ENCODE data around the gene JPH4. TPM values are rescaled to one million over a fixed set of nuclear protein-coding genes. Genes with fewer than 3 reads are reported as not detected.

JPH4 gene
- total and polyA plus RNA-seq, 2 of the 8 experiments (the other 6 are each of a cell fraction or from before 2014, with no cell fraction given) = 23.9 to 46.7 TPM

GRCh38 chr14:23605931-23606585 lies 27.5 kb upstream of the JPH4 start:
- no peak for FAIRE-seq
- CTCF ChIA-PET (ENCODE audit: partially characterized antibody) = interaction anchor here (0.7 to 2.5 kb wide), 3 partner anchors 17 to 1104 kb away, joined by 3 to 12 read pairs (median 7); no protein-coding TSS in a partner anchor
- no peaks in the 10 kb centered on the region for H3K79me1 ChIP-seq (ENCODE audit: low read depth, low read length)

More at GRCh38 chr14:23605931-23606585, 27.5 kb upstream of the JPH4 start:
- no peak overlapping the region for H3K23ac ChIP-seq (ENCODE audit: insufficient read length)
- H4K20me1 ChIP-seq (replicated peaks in 1 of 2; ENCODE audit: control insufficient read depth in 1 of 2, insufficient read depth in 2 of 2, low read length in 2 of 2) = no peaks in the 10 kb centered on the region
- DNase-seq (ENCODE audit: low read depth in 1 of 2, low spot score in 2 of 2) = no peak
- no peaks in the 10 kb centered on the region; a peak in 1 of 4 replicates for H3K9me3 ChIP-seq (ENCODE audit: insufficient read depth in 2 of 2, low read depth in 1 of 2, low read length in 1 of 2)
- no peak overlapping the region for H3K9ac ChIP-seq (replicated peaks in 1 of 4; ENCODE audit: extremely low read depth in 1 of 4, low read depth in 3 of 4, low read length in 3 of 4)
- no peak overlapping the region for H2BK20ac ChIP-seq (ENCODE audit: low read length)
- no peak overlapping the region for H4K8ac ChIP-seq (ENCODE audit: extremely low read depth, insufficient read depth, low read length)
- no peak overlapping the region for H2AK5ac ChIP-seq (ENCODE audit: low read depth, low read length)
- no peaks in the 10 kb centered on the region for H3K79me2 ChIP-seq (ENCODE audit: control insufficient read depth in 1 of 2, insufficient read depth in 2 of 2, low read length in 2 of 2)
- no peak overlapping the region for H4K5ac ChIP-seq (ENCODE audit: insufficient read length, low read depth, low read length)
- no peak overlapping the region for H2BK120ac ChIP-seq (replicated peaks; ENCODE audit: low read depth, low read length)
- no peak overlapping the region for H2AFZ ChIP-seq (ENCODE audit: low read length)
- no peak overlapping the region; the same call in 1 of the 2 replicates for H3K18ac ChIP-seq (ENCODE audit: extremely low read depth, low read length)
- no peak overlapping the region for H3K4me3 ChIP-seq (ENCODE audit: extremely low read depth in 1 of 4, insufficient read depth in 2 of 4, low read depth in 3 of 4, low read length in 4 of 4)
- no peak overlapping the region for H4K91ac ChIP-seq (replicated peaks; ENCODE audit: insufficient read length, low read length)
- no peak overlapping the region for H3K27ac ChIP-seq (ENCODE audit: low read depth, low read length)
- no peaks in the 10 kb centered on the region for H3K36me3 ChIP-seq (ENCODE audit: control insufficient read depth in 2 of 4, insufficient read depth in 4 of 4, low read length in 3 of 4)
- H3K4me2 ChIP-seq (ENCODE audit: insufficient read depth in 1 of 2, low read depth in 2 of 2, low read length in 2 of 2) = no peak overlapping the region
- no peak for TF ChIP-seq TEAD4 (IDR thresholded peaks at IDR 0.05; ENCODE audit: low read depth, low read length)
- H2BK12ac ChIP-seq (ENCODE audit: low read depth, low read length) = no peak overlapping the region; the same call in 1 of the 2 replicates
- H3K23me2 ChIP-seq (ENCODE audit: low read depth, low read length) = no peaks in the 10 kb centered on the region; the same call in 1 of the 2 replicates
- no peaks in the 10 kb centered on the region; a peak in 1 of 7 replicates for H3K27me3 ChIP-seq (replicated peaks in 1 of 4; ENCODE audit: control insufficient read depth in 3 of 4, extremely low read depth in 1 of 4, insufficient read depth in 3 of 4, low read length in 3 of 4)
- no peak overlapping the region for H3K14ac ChIP-seq (ENCODE audit: insufficient read length)
- 80% methylated on average over 6 of the region's 6 CpGs; no CpG with 5 or more reads in 1 of the 2 experiments for WGBS, 2 experiments (ENCODE audit: extremely low coverage in 1 of 2, insufficient coverage in 1 of 2, insufficient read length in 1 of 2, insufficient replicate concordance in 2 of 2, low coverage in 1 of 2, low lambda C conversion rate in 2 of 2, missing lambda C conversion rate in 1 of 2)
- H2BK15ac ChIP-seq (ENCODE audit: low read length) = no peak overlapping the region
- no peak overlapping the region for H2BK5ac ChIP-seq (ENCODE audit: low read depth, low read length)
- no peak overlapping the region for H3K4ac ChIP-seq (replicated peaks; ENCODE audit: insufficient read length, low read depth, low read length)
- H3K56ac ChIP-seq (replicated peaks; ENCODE audit: insufficient read length, low read depth, low read length) = no peak overlapping the region
- POLR2A ChIA-PET (ENCODE audit: partially characterized antibody) = no interaction called here
- no peaks in the 10 kb centered on the region for H3K4me1 ChIP-seq (replicated peaks in 1 of 4; ENCODE audit: control insufficient read depth in 3 of 4, insufficient read depth in 4 of 4, low read length in 3 of 4)

Data from H1 (cell line).